ENCODE results near the gene NPHP4. TPM values are rescaled to one million over a fixed set of nuclear protein-coding genes. Genes with fewer than 3 reads are reported as not detected.

The NPHP4 gene
- polyA plus RNA-seq, 2 of the 4 experiments (the other 2 are of a cell fraction) = 2.9 to 5.1 TPM

DNA sequence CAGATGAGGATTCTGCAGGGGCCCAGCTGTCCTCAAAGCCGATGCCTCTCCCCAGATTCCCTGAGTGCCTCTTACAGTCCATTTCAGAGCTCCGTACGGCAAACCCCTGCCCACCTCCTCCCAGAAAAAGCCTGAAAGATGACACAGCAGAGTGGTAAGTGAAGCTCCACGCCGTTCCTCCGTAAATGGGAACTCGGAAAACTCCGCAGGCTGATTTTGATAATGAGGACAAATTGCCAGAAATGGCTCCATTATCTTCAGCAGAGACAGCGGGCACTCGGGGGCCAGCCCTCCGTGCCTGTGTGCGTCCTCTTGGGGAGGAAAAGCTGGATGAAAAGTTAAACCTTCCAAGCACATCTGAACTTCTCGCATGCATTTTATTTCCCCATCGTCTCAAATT lies 81.1 kb downstream of the NPHP4 start:
- 91% methylated on average over 14 of the region's 14 CpGs for WGBS (ENCODE audit: missing lambda C conversion rate)
- POLR2A ChIA-PET = no interaction called here
- H3K27ac ChIP-seq = no peak overlapping the region
- FAIRE-seq (no peak), ATAC-seq (no peak), DNase-seq (ENCODE audit: low read depth in 1 of 2, low spot score in 1 of 2) (no peak)
- no peaks in the 10 kb centered on the region for H3K4me1 ChIP-seq
- no peaks in the 10 kb centered on the region for H3K9me3 ChIP-seq
- no peak overlapping the region for H3K4me2 ChIP-seq
- no peak overlapping the region for H3K4me3 ChIP-seq
- TF ChIP-seq NR3C1 (IDR thresholded peaks at IDR 0.05) (no peak), MYC (IDR thresholded peaks at IDR 0.05; ENCODE audit: borderline replicate concordance, low read length) (no peak), TFCP2L1 (CRISPR knock-in tag; IDR thresholded peaks at IDR 0.05) (no peak), FOXS1 (CRISPR knock-in tag; IDR thresholded peaks at IDR 0.05) (no peak), FOSL2 (IDR thresholded peaks at IDR 0.05) (no peak), FOSL2 (CRISPR knock-in tag; IDR thresholded peaks at IDR 0.05) (no peak)
- CTCF ChIA-PET = no interaction called here

DNA sequence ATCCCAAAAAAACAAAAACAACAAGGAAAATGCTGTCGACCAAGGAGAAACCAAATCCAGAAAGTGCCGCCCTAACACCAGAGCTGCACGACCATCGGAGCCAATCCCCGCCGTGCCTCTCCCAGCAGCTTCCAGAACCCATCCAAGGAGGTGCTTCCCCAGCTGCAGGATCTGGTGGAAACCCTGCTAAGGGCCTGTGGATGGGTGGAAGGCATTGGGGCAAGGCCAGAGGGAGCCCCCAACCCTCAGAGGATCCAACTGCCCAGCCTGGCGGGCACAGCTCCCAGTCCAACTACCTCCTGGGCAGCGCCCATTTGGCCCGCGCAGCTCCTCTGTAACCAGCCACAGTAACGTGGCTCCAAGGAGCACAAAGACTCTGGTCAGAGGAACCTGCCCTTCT lies 81.6 kb downstream of the NPHP4 start:
- DNase-seq (ENCODE audit: low read depth in 1 of 2, low spot score in 1 of 2) = no peak
- H3K4me3 ChIP-seq = no peak overlapping the region
- no peak for FAIRE-seq
- TF ChIP-seq RARB (CRISPR knock-in tag; IDR thresholded peaks at IDR 0.05) (no peak), MAZ (IDR thresholded peaks at IDR 0.05; ENCODE audit: borderline replicate concordance, low read depth, low read length) (no peak), SMC3 (IDR thresholded peaks at IDR 0.05) (no peak), RFX5 (IDR thresholded peaks at IDR 0.05) (no peak), KDM5A (IDR thresholded peaks at IDR 0.05) (no peak), BCL3 (IDR thresholded peaks at IDR 0.05) (no peak), TP53 (CRISPR knock-in tag; IDR thresholded peaks at IDR 0.05) (no peak), HEYL (CRISPR knock-in tag; IDR thresholded peaks at IDR 0.05) (no peak), MYC (IDR thresholded peaks at IDR 0.05; ENCODE audit: borderline replicate concordance, low read length) (no peak), JUNB (IDR thresholded peaks at IDR 0.05) (no peak), CBX2 (IDR thresholded peaks at IDR 0.05; ENCODE audit: borderline replicate concordance, low read depth) (no peak), FOSL2 (IDR thresholded peaks at IDR 0.05) (no peak), FOSL2 (CRISPR knock-in tag; IDR thresholded peaks at IDR 0.05) (no peak), ZFP36 (IDR thresholded peaks at IDR 0.05; ENCODE audit: borderline replicate concordance, partially characterized antibody) (no peak), ESRRA (IDR thresholded peaks at IDR 0.05; ENCODE audit: borderline replicate concordance, low read length) (no peak)
- TF ChIP-seq, protein P1, sequence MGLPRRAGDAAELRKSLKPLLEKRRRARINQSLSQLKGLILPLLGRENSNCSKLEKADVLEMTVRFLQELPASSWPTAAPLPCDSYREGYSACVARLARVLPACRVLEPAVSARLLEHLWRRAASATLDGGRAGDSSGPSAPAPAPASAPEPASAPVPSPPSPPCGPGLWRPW (IDR thresholded peaks at IDR 0.05) = no peak
- TF ChIP-seq, protein P2, sequence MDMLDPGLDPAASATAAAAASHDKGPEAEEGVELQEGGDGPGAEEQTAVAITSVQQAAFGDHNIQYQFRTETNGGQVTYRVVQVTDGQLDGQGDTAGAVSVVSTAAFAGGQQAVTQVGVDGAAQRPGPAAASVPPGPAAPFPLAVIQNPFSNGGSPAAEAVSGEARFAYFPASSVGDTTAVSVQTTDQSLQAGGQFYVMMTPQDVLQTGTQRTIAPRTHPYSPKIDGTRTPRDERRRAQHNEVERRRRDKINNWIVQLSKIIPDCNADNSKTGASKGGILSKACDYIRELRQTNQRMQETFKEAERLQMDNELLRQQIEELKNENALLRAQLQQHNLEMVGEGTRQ (IDR thresholded peaks at IDR 0.05) = no peak
- 93% methylated on average over 10 of the region's 11 CpGs for WGBS (ENCODE audit: missing lambda C conversion rate)
- POLR2A ChIA-PET = no interaction called here
- H3K27ac ChIP-seq = no peak overlapping the region
- no peaks in the 10 kb centered on the region for H3K4me1 ChIP-seq
- H3K9me3 ChIP-seq = no peaks in the 10 kb centered on the region
- CTCF ChIA-PET = no interaction called here
- no peak for ATAC-seq
- no peak overlapping the region for H3K4me2 ChIP-seq

- Histone ChIP-seq H3K4me2 (no peak overlapping the region), H3K4me1 (no peaks in the 10 kb centered on the region), H3K4me3 (no peak overlapping the region), H3K27ac (no peak overlapping the region), H3K9me3 (no peaks in the 10 kb centered on the region)
- POLR2A ChIA-PET = no interaction called here
- DNase-seq (ENCODE audit: low read depth in 1 of 2, low spot score in 1 of 2) (no peak), ATAC-seq (no peak), FAIRE-seq (no peak)
- CTCF ChIA-PET = no interaction called here
- WGBS (ENCODE audit: missing lambda C conversion rate) = 85% methylated on average over 10 of the region's 11 CpGs
- TF ChIP-seq HOXA7 (CRISPR knock-in tag; IDR thresholded peaks at IDR 0.05) (no peak), ZNF302 (CRISPR knock-in tag; IDR thresholded peaks at IDR 0.05) (no peak), JUNB (IDR thresholded peaks at IDR 0.05) (no peak), ESRRA (IDR thresholded peaks at IDR 0.05; ENCODE audit: borderline replicate concordance, low read length) (no peak), MAX (IDR thresholded peaks at IDR 0.05) (no peak), BCL3 (IDR thresholded peaks at IDR 0.05) (no peak), RCOR1 (IDR thresholded peaks at IDR 0.05; ENCODE audit: low read depth, low read length) (no peak), CBX2 (IDR thresholded peaks at IDR 0.05; ENCODE audit: borderline replicate concordance, low read depth) (no peak), NFE2L2 (conservative IDR thresholded peaks at IDR 0.05; ENCODE audit: low read length) (no peak), HDAC2 (IDR thresholded peaks at IDR 0.05) (no peak), FOSL2 (IDR thresholded peaks at IDR 0.05) (no peak), FOSL2 (CRISPR knock-in tag; IDR thresholded peaks at IDR 0.05) (no peak), TFCP2L1 (CRISPR knock-in tag; IDR thresholded peaks at IDR 0.05) (no peak), CTCF (IDR thresholded peaks at IDR 0.05) (no peak), HEYL (CRISPR knock-in tag; IDR thresholded peaks at IDR 0.05) (no peak)
- TF ChIP-seq, protein P1 (IDR thresholded peaks at IDR 0.05) = no peak
- TF ChIP-seq, protein P3, sequence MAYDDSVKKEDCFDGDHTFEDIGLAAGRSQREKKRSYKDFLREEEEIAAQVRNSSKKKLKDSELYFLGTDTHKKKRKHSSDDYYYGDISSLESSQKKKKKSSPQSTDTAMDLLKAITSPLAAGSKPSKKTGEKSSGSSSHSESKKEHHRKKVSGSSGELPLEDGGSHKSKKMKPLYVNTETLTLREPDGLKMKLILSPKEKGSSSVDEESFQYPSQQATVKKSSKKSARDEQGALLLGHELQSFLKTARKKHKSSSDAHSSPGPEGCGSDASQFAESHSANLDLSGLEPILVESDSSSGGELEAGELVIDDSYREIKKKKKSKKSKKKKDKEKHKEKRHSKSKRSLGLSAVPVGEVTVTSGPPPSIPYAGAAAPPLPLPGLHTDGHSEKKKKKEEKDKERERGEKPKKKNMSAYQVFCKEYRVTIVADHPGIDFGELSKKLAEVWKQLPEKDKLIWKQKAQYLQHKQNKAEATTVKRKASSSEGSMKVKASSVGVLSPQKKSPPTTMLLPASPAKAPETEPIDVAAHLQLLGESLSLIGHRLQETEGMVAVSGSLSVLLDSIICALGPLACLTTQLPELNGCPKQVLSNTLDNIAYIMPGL (CRISPR knock-in tag; IDR thresholded peaks at IDR 0.05; ENCODE audit: borderline replicate concordance) = no peak
These were observed 82.0 kb downstream of the NPHP4 start for GRCh38 chr1:5910276-5910620.
